Vagina (tissue), 2 donors: Measurements from ENCODE around the gene HDGFL2. TPM values are rescaled to one million over a fixed set of nuclear protein-coding genes. Genes with fewer than 3 reads are reported as not detected.

Source experiments
- DNase-seq, 2 donors: peaks; one replicate each; pipeline ENCODE4 v3.0.0-alpha.2; 2017; ENCODE audit errors: extremely low spot score in 2 of 2
- H3K27ac ChIP-seq: fragments of 200-600 bp; sonication (generic); one replicate; pipeline ENCODE4 v1.5.1; 2019
- H3K27me3 ChIP-seq: fragments of 200-600 bp; sonication (generic); one replicate; pipeline ENCODE4 v1.5.1; 2019
- H3K36me3 ChIP-seq, 2 donors: fragments of 200-600 bp; sonication (generic); one replicate each; pipeline ENCODE4 v1.5.1; 2017 to 2019
- H3K4me1 ChIP-seq: fragments of 200-600 bp; sonication (generic); one replicate; pipeline ENCODE4 v1.5.1; 2019
- H3K4me3 ChIP-seq, 2 donors: fragments of 200-600 bp; sonication (generic); 1 replicate in 1 of 2; 2 replicates in 1 of 2; pipeline ENCODE4 v1.5.1; 2016 to 2019
- H3K9me3 ChIP-seq: fragments of 200-600 bp; sonication (generic); one replicate; pipeline ENCODE4 v1.5.1; 2019
- POLR2A ChIP-seq, 2 donors: fragments of 450-650 bp; IDR thresholded peaks; one replicate each; pipeline ENCODE4 v1.6.1; 2017; ENCODE audit warnings: antibody characterized with exemption in 2 of 2, mild to moderate bottlenecking in 2 of 2, moderate library complexity in 2 of 2
- POLR2AphosphoS5 ChIP-seq, 2 donors: sonication (generic); formaldehyde crosslinking; IDR thresholded peaks; one replicate each; pipeline ENCODE4 v1.9.0; 2017; ENCODE audit warnings: antibody characterized with exemption in 2 of 2, mild to moderate bottlenecking in 2 of 2, low read depth in 1 of 2; ENCODE audit not compliant: insufficient read depth in 1 of 2
- intact Hi-C: fragments of 100-400 bp; cut with DNase I; formaldehyde crosslinking; loops from one replicate; pipeline ENCODE4 v1.15.1; 2023
- total RNA-seq: library from RNA; depleted of rRNA; stranded (reverse); fragments of >200 nt; gene quantifications from one replicate; pipeline ENCODE4 v1.2.3, GENCODE V29; 2016
- TF ChIP-seq, protein P1 (sequence below), 3 experiments: fragments of 450-650 bp in 2 of 3; fragments of 200-600 bp in 1 of 3; sonication (generic) in 1 of 3; IDR thresholded peaks; one replicate each; pipeline ENCODE4 v1.5.1; 2017 to 2019; ENCODE audit warnings: antibody characterized with exemption in 3 of 3, mild to moderate bottlenecking in 2 of 3, moderate library complexity in 2 of 3

HDGFL2 gene
- total RNA-seq, 1 donor from 2014 or later, result 33.1 TPM

DNA sequence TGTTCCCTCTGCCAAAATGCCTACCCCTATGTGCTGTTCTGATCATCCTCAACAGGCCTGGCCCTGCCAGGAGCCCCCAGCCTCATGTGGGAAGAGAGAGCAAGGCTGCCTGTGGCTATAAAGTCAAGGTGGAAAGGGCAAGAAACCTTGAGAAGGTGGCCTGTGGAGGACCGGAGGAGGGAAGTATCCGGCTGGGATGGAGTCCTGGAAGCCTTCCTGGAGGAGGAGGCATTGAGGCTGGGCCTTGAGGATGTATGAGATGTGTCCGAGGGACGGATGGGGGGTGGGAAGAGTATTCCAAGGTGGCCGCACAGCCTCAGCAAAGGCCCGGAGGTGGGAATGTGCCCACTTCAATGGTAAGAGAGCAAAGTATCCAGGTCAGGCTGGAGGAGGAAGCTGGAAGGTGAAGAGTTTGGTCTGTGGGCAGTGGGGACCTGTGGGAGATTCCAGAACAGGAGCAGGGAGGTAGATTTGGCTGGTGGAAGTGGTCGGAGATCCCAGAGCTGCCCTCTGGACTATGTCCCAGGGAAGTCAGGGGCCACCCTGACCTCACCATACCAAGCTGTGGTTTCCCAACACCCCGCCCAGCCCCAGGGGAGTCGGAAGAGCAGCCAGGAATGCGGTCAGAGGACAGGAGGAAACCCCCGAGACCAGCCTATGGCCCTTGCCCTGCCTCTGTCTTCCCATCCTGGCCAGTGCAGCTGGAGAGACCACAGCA, 49.2 kb downstream of the HDGFL2 start:
- TF ChIP-seq POLR2AphosphoS5 (IDR thresholded peaks at IDR 0.05; ENCODE audit: insufficient read depth in 1 of 2, low read depth in 1 of 2), result no peak
- TF ChIP-seq POLR2A (IDR thresholded peaks at IDR 0.05), result no peak
- TF ChIP-seq, protein P1, sequence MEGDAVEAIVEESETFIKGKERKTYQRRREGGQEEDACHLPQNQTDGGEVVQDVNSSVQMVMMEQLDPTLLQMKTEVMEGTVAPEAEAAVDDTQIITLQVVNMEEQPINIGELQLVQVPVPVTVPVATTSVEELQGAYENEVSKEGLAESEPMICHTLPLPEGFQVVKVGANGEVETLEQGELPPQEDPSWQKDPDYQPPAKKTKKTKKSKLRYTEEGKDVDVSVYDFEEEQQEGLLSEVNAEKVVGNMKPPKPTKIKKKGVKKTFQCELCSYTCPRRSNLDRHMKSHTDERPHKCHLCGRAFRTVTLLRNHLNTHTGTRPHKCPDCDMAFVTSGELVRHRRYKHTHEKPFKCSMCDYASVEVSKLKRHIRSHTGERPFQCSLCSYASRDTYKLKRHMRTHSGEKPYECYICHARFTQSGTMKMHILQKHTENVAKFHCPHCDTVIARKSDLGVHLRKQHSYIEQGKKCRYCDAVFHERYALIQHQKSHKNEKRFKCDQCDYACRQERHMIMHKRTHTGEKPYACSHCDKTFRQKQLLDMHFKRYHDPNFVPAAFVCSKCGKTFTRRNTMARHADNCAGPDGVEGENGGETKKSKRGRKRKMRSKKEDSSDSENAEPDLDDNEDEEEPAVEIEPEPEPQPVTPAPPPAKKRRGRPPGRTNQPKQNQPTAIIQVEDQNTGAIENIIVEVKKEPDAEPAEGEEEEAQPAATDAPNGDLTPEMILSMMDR (IDR thresholded peaks at IDR 0.05), result no peak
- no peaks in the 10 kb centered on the region for H3K36me3 ChIP-seq
- no peak for DNase-seq
- H3K27ac ChIP-seq, result no peak overlapping the region
- intact Hi-C loops, result no loop called here
- peaks cover 13% of the 10 kb centered on the region for H3K4me1 ChIP-seq
- no peaks in the 10 kb centered on the region for H3K9me3 ChIP-seq
- no peaks in the 10 kb centered on the region for H3K27me3 ChIP-seq
- H3K4me3 ChIP-seq, result no peak overlapping the region

DNA sequence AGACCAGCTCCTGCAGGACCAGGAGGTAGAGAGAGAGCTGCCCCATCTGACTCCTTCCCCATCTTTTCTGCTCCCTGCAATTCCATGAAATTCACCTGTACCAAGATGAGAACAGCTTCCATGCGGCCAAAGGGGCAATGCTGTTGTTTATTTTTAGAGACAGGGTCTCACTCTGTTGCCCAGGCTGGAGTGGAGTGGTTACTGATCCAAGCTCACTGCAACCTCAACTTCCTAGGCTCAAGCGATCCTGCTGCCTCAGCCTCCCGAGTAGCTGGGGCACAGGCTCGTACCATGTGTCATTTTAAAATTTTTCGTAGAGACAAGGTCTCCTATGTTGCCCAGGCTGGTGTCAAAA, 49.8 kb downstream of the HDGFL2 start:
- Histone ChIP-seq H3K9me3 (no peaks in the 10 kb centered on the region), H3K4me1 (peaks cover 13% of the 10 kb centered on the region), H3K27me3 (no peaks in the 10 kb centered on the region), H3K36me3 (no peaks in the 10 kb centered on the region), H3K27ac (no peak overlapping the region), H3K4me3 (no peak overlapping the region)
- intact Hi-C loops, result no loop called here
- TF ChIP-seq POLR2A (IDR thresholded peaks at IDR 0.05) (no peak), POLR2AphosphoS5 (IDR thresholded peaks at IDR 0.05; ENCODE audit: insufficient read depth in 1 of 2, low read depth in 1 of 2) (no peak)
- no peak for DNase-seq

DNA sequence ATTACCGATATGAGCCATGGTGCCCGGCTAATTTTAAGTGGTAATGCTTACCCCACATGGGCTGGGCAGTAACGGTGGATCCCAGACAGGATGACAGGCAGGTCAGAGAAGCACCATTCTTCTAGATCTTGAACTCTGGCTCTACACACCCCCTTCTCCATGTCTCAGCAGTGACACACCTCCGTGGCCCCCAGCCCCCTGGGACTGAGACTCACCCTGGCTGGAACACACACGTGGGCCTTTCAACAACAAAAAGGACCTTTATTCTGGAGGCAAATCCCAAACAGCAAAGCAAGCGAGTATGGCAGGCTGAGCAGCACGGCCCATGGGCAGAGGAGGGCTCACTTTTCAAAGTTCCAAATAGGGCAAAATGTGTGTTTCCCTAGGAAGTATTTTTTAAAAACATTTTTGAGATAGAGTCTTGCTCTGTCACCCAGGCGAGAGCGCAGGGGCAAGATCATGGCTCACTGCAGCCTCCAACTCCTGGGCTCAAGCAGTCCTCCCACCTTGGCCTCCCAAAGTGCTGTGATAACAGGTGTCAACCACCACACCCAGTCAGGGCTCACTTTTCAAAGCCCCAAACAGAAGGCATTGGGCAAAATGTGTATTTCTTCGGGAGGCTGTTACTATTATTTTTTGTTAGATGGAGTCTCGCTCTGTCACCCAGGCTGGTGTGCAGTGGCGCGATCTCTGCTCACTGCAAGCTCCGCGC, 50.4 kb downstream of the HDGFL2 start:
- no peak for TF ChIP-seq POLR2A (IDR thresholded peaks at IDR 0.05)
- TF ChIP-seq, protein P1 (IDR thresholded peaks at IDR 0.05), result no peak
- TF ChIP-seq POLR2AphosphoS5 (IDR thresholded peaks at IDR 0.05; ENCODE audit: insufficient read depth in 1 of 2, low read depth in 1 of 2), result no peak
- no peaks in the 10 kb centered on the region for H3K36me3 ChIP-seq
- H3K27ac ChIP-seq, result no peak overlapping the region
- H3K9me3 ChIP-seq, result no peaks in the 10 kb centered on the region
- DNase-seq, result no peak
- intact Hi-C loops, result no loop called here
- H3K27me3 ChIP-seq, result no peaks in the 10 kb centered on the region
- H3K4me3 ChIP-seq, result no peak overlapping the region
- peaks cover 13% of the 10 kb centered on the region for H3K4me1 ChIP-seq

DNA sequence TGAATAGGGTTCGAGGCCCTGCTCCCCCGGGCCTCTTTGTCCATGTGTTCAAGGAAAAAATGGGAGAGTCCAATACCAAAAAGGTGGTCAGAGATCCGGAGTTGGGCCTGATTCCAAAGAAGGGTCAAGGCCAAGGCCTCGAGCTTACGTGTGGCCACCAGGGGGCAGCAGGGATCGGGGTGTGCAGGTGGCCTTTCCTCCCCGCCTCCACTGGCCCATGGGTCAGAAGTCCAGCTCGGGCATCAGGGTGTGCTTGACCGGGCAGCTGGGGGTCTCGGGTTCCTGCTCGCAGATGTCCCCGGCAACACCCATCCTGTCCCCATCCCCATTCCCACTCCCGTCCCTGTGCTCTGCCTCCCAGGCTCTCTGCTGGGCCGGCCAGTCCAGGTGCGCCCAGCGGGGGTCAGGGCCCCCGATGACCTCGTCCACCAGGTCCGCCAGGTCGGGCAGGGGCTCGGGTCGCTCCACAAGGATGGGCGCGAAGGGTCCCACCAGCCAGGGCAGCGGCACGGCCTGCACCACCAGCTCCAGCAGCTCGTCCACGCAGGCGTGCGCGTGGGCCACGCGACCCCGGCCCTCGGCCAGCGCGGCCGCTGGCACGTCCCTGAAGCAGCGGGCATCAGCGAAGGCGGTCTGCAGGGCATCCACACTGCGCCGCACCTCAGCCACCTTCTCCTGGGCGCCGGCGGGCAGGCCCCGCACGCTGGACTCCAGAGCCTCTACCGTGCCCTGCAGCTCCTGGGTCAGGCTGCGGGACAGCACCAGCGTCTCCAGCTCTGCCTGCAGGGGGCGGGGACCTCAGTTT, 51.4 kb downstream of the HDGFL2 start:
- no peak for TF ChIP-seq POLR2A (IDR thresholded peaks at IDR 0.05)
- TF ChIP-seq, protein P1 (IDR thresholded peaks at IDR 0.05), result peak in 2 of 3 experiments; percentile 18 to 28
- TF ChIP-seq POLR2AphosphoS5 (IDR thresholded peaks at IDR 0.05; ENCODE audit: insufficient read depth in 1 of 2, low read depth in 1 of 2), result no peak
- intact Hi-C loops, result no loop called here
- Histone ChIP-seq H3K36me3 (no peaks in the 10 kb centered on the region), H3K27me3 (no peaks in the 10 kb centered on the region), H3K4me1 (peaks cover 8% of the 10 kb centered on the region), H3K27ac (no peak overlapping the region), H3K4me3 (no peak overlapping the region), H3K9me3 (no peaks in the 10 kb centered on the region)
- no peak for DNase-seq

DNA sequence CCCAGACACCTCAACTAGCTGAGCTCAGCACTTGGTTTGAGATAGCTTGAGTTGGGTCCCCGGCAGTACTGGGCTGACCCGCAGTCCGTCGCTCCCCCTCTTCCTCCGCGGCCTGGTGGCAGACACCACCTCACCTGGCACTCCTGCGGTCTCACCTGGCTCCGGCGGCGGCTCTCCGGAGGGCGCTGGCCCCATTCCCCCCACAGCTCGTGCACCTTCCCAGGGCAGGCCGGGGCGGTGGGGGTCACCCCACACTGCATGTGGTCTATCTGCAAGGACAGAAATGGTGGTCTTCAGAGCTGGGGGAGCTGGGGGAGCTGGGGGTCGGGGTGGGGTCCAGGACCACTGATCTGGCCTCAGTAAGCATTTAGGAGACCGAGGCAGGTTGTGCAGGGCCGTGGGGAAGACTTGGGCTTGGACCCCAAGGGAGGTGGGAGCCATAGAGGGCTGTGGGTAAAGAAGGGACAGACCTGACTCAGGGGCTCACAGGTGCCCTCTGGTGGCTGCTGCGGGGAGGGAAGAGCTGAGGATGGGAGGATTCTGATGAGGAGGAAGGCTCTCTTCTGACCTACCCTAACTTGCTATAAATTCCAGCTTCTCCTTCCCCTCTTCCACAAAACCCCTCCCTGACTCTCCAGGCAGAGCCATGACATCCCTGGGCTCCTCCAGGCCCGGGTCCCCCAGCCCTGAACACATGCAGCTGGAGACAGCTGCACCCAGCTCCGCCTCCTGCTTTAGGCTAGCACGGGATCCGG, 52.9 kb downstream of the HDGFL2 start:
- DNase-seq, result no peak
- no peak overlapping the region for H3K4me3 ChIP-seq
- no peaks in the 10 kb centered on the region for H3K27me3 ChIP-seq
- intact Hi-C loops, result no loop called here
- no peaks in the 10 kb centered on the region for H3K4me1 ChIP-seq
- H3K36me3 ChIP-seq, result no peaks in the 10 kb centered on the region
- TF ChIP-seq POLR2AphosphoS5 (IDR thresholded peaks at IDR 0.05; ENCODE audit: insufficient read depth in 1 of 2, low read depth in 1 of 2) (no peak), POLR2A (IDR thresholded peaks at IDR 0.05) (no peak)
- TF ChIP-seq, protein P1 (IDR thresholded peaks at IDR 0.05), result peak in 2 of 3 experiments; percentile 31 to 32
- no peaks in the 10 kb centered on the region for H3K9me3 ChIP-seq
- no peak overlapping the region for H3K27ac ChIP-seq
